NB4 (cell line): ENCODE data around the gene ANKRD13B.

Experiments used
- MYC ChIP-seq: IDR thresholded peaks from 2 replicates; pipeline ENCODE4 v1.6.1; 2011; ENCODE audit warnings: low read depth, low read length
- POLR2A ChIP-seq: IDR thresholded peaks from 2 replicates; pipeline ENCODE4 v1.6.1; 2011; ENCODE audit warnings: mild to moderate bottlenecking; ENCODE audit not compliant: insufficient read length; ENCODE audit errors: extremely low read depth
- TF ChIP-seq, protein P1 (sequence below): IDR thresholded peaks from one replicate; pipeline ENCODE4 v1.5.1; 2012; ENCODE audit warnings: low read depth, low read length

DNA sequence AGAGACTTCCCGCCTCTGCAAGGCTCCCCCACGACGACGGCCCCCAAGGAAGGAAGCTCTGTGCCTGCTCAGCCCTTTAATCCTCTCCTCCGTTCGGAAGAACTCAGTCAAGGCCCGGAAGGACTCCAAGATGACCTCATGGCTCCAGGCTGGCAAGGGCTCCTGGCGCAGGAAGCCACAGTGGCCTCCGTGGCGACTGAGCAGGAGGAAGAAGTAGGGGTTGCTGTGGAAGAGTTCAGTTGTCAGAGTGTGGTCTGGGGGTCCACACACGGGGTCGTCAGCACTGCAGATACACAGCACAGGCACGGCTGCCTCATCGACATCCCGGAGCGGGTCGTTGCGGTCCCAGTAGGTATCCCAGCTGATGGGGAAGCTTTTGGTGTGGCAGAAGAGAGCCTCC is 30.3 kb upstream of the ANKRD13B start:
- TF ChIP-seq POLR2A (no peak), MYC (no peak)
- TF ChIP-seq, protein P1, sequence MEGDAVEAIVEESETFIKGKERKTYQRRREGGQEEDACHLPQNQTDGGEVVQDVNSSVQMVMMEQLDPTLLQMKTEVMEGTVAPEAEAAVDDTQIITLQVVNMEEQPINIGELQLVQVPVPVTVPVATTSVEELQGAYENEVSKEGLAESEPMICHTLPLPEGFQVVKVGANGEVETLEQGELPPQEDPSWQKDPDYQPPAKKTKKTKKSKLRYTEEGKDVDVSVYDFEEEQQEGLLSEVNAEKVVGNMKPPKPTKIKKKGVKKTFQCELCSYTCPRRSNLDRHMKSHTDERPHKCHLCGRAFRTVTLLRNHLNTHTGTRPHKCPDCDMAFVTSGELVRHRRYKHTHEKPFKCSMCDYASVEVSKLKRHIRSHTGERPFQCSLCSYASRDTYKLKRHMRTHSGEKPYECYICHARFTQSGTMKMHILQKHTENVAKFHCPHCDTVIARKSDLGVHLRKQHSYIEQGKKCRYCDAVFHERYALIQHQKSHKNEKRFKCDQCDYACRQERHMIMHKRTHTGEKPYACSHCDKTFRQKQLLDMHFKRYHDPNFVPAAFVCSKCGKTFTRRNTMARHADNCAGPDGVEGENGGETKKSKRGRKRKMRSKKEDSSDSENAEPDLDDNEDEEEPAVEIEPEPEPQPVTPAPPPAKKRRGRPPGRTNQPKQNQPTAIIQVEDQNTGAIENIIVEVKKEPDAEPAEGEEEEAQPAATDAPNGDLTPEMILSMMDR: no peak
